Stromal cell of bone marrow (primary cell): ENCODE measurements around the gene JAM3.
A peak's percentile ranks its signal among the peaks of the same experiment; 100 is the strongest.
"Not testable (repeated sequence)": the region's sequence is repeated elsewhere in the genome, so short reads cannot be mapped to it uniquely, and the experiment has no call there.

Experiments used
- DNase-seq: peaks from one replicate; pipeline ENCODE4 v3.0.0-alpha.2; 2012; ENCODE audit warnings: low read depth

Gene JAM3

DNA sequence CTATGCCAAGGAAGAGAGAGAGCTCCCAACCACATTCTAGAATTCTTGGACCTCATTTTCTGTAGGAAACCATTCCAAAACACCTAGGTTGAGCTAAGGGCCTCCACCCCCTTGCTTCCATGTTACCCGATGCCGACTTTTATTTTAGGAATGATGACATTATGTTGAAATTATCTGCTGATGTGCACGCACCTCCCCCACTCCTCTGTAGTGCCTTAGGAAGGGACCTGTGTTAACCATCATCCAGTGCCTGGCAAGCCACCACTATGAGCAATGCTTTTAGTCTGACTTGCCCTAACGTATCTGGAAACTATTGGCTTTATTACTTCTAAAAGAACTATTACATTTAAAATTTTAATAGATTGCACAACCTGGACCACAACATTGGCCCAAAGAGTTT lies 112.8 kb downstream of the JAM3 start:
- DNase-seq, result peak; percentile 45

DNA sequence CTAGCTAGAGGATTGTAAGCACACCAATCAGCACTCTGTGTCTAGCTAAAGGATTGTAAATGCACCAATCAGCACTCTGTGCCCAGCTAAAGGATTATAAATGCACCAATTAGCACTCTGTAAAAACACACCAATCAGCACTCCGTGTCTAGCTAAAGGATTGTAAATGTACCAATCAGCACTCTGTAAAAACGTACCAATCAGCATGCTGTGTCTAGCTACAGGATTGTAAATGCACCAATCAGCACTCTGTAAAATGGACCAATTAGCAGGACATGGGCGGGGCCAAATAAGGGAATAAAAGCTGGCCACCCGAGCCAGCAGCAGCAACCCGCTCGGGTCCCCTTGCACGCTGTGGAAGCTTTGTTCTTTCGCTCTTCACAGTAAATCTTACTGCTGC lies 119.2 kb downstream of the JAM3 start:
- not testable (repeated sequence) for DNase-seq

DNA sequence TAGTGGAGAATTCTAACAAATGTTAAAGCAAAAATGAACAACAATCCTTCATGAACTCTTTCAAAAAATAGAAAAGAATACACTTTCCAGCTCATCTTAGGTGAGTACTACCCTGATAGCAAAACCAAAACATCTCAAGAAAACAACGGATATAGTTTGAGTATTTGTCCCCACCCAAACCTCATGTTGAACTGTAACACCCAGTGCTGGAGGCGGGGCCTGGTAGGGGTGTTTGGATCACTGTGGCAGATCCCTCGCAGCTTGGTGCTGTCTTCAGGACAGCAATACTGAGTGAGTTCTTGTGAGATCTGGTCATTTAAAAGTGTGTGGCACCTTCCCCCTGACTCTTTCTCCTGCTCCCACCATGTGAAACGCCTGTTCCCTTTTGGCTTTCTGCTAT lies 127.9 kb downstream of the JAM3 start:
- no peak for DNase-seq

DNA sequence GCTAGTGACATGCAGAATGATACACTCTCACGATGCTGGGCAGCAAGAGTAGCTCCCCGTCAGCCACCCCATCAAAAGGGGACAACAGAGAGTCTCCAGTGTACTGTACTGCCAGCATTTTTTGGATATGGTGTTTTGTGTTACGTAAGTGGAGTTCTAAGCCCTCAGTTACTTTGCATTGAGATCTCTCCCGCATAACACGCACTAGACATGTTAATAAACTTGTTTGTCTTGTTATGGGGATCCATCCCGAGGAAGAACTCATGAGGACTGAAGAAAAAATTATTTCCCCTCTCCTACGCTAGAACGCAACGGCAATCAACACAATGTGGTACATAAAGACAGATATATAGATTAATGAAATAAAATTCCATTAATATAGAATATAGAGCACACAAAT lies 130.7 kb downstream of the JAM3 start:
- no peak for DNase-seq

DNA sequence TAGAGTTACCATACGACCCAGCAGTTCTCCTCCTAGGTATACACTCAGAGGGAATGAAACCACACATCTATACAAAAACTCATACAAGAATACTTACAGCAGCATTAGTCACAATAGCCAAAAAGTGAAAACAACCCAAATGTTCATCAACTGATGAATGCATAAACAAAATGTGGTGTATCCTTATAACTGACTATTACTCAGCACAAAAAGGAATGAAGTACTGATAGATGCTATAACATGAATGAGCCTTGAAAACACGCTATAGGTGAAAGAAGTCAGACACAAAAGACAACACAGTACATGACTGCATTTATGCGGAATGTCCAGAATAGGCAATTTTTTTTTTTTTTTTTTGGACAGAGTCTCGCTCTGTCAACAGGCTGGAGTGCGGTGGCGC lies 131.8 kb downstream of the JAM3 start:
- DNase-seq, result no peak
